Cardiac fibroblast (primary cell): ENCODE data around the gene DCP1B.

Experiments used
- DNase-seq, 2 donors: peaks; one replicate each; pipeline versions ENCODE4 v3.0.0 to v3.0.0-alpha.2; 2010; ENCODE audit warnings: low read depth in 2 of 2
- H3K4me3 ChIP-seq, 2 donors: replicated peaks in 1 of 2; 1 replicate in 1 of 2; 2 replicates in 1 of 2; pipeline ENCODE4 v1.5.1; 2011; ENCODE audit warnings: low read depth in 2 of 2, low read length in 2 of 2, mild to moderate bottlenecking in 2 of 2, moderate library complexity in 1 of 2
- CTCF ChIP-seq: IDR thresholded peaks from one replicate; pipeline ENCODE4 v1.5.1; 2011; ENCODE audit warnings: low read depth, mild to moderate bottlenecking, low read length, inconsistent platforms

Gene DCP1B

GRCh38 chr12:1913377-1914113, 90.7 kb downstream of the DCP1B start:
- TF ChIP-seq CTCF, result no peak
- no peak overlapping the region for H3K4me3 ChIP-seq
- no peak for DNase-seq

- TF ChIP-seq CTCF, result no peak
- H3K4me3 ChIP-seq, result no peak overlapping the region
- peak in 1 of 2 donors; percentile 15 for DNase-seq
Measured at GRCh38 chr12:1912580-1913376, 91.5 kb downstream of the DCP1B start.

GRCh38 chr12:1911598-1912575, 92.4 kb downstream of the DCP1B start:
- DNase-seq, result no peak
- no peak for TF ChIP-seq CTCF
- H3K4me3 ChIP-seq, result no peak overlapping the region

GRCh38 chr12:1910468-1910867, 93.8 kb downstream of the DCP1B start:
- no peak for TF ChIP-seq CTCF
- no peak for DNase-seq
- no peak overlapping the region for H3K4me3 ChIP-seq

GRCh38 chr12:1908758-1909157, 95.5 kb downstream of the DCP1B start:
- TF ChIP-seq CTCF, result no peak
- H3K4me3 ChIP-seq, result no peak overlapping the region
- no peak for DNase-seq
